Pons (tissue), 1 donor: ENCODE results near the gene ACOX3.

Experiments
- DNase-seq: peaks from one replicate; pipeline ENCODE4 v3.0.0-alpha.2; 2016; ENCODE audit warnings: low spot score

ACOX3 gene

DNA sequence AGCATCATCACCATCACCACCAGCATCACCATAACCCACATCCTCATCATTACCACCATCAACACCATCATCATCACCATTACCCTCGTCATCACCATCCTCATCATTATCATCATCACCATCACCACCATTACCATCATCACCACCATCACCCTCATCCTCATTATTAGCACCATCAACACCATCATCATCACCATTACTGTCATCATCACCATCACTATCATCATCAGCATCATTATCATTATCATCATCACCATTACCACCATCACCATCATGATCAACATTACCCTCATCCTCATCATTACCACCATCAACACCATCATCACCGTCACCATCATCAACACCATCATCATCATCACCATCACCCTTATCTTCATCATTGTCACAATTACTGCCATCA is 119.3 kb downstream of the ACOX3 start:
- no peak for DNase-seq

DNA sequence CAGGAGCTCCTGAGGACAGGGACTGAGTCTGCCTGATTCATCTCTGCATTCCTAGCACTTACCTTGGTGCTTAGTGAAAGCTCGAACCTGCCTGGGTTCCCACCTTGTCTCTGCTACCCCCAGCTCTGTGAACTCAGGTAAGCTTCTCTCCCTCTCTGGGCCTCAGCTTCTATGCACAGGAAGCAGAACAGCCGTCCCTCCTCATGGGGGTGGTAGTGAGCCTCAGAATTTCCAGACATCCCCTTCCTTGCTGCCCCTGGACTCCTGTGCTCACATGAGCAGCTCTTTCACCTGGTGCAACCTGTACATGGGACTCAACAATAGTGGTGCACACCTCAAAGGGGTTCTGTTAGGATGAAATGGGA is 120.2 kb downstream of the ACOX3 start:
- DNase-seq, result no peak

DNA sequence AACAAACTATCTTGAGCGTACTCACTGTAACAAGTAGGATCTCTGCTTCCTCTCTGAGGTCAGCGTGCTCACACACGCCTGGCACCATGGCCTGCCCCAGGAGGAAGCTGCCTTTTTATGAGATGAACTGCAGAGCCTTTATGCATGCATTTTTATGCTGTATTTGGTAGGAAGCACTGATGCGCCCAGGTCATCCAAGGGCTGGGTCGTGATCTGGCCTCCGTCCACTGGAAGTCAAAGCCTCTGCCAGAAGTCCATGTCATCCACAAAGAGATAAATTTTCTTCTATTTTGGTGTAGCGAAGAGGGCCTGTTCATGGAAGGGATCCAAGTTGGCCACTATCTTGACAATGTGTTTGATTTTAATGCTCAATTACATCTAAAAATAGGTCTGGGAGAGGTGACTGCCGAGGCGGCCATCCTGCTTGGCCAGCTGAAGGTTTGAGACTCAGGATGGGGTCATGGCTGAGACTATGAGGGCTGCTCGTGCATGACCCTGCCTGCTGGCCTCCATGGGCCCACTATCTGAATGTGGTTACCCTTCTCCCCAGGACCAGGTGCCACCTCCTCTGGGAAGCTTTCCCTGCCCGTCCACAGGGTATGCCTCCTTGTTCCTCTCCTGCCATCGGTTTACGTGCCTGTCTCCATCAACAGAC is 120.7 kb downstream of the ACOX3 start:
- DNase-seq, result no peak

DNA sequence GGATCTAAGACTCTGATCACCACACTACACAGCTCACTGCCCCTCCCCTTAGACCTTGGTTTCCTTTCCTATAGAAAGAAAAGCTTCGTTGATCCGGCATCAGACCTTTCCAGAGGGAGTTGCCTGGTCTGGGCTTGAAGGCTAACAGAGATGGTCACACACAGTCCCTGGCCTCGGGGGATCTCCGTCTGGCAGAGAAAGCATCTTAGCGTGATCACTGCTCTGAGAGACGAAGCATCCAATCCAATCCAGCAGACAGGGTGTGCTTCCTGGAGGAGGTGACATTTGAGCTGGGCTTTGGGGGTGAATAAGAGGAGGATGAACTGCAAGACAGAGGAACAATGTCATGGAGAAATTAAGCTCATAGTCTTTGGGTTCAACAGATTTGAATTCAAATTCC is 121.5 kb downstream of the ACOX3 start:
- DNase-seq, result no peak

DNA sequence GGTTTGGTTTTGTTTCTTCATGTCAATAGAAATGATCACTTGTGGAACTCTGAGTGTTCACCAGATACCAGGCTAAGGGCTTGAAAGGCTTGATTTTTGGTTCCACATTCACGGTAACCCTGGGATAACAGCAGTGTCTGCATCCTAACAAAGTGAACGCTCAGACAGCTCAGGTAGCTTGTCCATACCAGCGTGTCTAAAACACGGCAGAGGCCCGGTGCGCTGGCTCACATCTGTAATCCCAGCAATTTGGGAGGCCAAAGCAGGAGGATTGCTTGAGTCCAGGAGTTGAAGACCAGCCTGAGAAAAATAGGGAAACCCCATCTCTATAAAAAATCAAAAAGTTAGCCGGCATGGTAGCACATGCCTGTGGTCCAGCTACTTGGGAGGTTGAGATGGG is 122.0 kb downstream of the ACOX3 start:
- DNase-seq, result no peak

DNA sequence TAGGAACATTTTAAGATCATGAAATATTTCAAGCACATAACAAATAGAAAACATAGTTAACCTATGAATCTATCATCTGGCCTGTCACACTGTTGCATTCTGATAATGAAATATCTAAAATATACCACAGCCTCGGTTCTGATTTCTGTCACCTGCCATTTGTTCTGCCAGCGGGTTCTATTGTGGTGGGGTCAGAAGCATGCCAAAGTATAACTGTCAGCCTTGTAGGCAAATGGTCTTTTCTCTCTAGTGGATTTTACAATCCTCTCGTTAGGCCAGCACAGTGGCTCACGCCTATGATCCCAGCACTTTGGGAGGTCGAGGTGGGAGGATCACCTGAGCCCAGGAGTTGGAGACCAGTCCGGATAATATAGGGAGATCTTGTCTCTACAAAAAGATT is 123.0 kb downstream of the ACOX3 start:
- no peak for DNase-seq

DNA sequence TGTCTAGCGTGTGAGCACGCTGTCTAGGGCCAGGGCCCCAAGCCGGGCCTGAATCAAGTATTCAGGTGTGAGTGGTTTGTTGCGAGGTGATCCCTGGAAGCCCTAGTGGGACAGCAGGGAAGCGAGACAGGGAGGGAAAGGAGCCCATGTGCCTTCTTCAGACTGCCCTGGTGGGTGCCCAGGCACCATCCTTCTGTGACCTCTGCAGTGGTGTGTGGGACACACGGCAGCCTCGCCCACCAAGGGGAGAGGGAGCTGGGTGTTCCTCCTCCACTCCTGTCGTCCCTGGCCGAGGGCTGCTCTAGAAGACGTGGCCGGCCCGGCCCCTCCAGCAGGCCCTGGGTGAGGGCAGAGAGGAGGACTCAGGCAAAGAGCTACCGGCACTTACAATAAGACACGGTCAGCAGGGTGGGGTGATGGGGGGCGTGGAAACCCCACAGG is 123.6 kb downstream of the ACOX3 start:
- DNase-seq, result no peak
